HepG2 (cell line): ENCODE results near the gene MAML1. TPM values are rescaled to one million over a fixed set of nuclear protein-coding genes. Genes with fewer than 3 reads are reported as not detected.
A peak's percentile ranks its signal among the peaks of the same experiment; 100 is the strongest.

ENCODE experiments used
- CBX1 ChIP-seq: IDR thresholded peaks from one replicate; pipeline ENCODE4 v1.6.1; 2016; ENCODE audit warnings: antibody characterized with exemption, low read depth
- CCAR2 ChIP-seq: fragments of 200-400 bp; formaldehyde crosslinking; optimal IDR thresholded peaks from 2 replicates; pipeline ENCODE3; 2018; ENCODE audit warnings: low read depth, mild to moderate bottlenecking, low read length, moderate library complexity
- EED ChIP-seq: sonication (generic); formaldehyde crosslinking; IDR thresholded peaks from 2 replicates; pipeline ENCODE4 v1.5.0; 2020; ENCODE audit warnings: mild to moderate bottlenecking, missing genetic modification reagents
- KLF12 ChIP-seq: sonication (generic); formaldehyde crosslinking; IDR thresholded peaks from 2 replicates; pipeline ENCODE4 v1.4.0; 2020; ENCODE audit warnings: missing genetic modification reagents, borderline replicate concordance
- MTF1 ChIP-seq: sonication (generic); formaldehyde crosslinking; IDR thresholded peaks from 2 replicates; pipeline ENCODE4 v1.5.0; 2020; ENCODE audit warnings: missing genetic modification reagents
- RBFOX2 ChIP-seq: fragments of 200-400 bp; formaldehyde crosslinking; IDR thresholded peaks from 2 replicates; pipeline ENCODE4 v1.6.1; 2017; ENCODE audit warnings: low read depth, mild to moderate bottlenecking, low read length
- RXRA ChIP-seq: sonication (generic); formaldehyde crosslinking; IDR thresholded peaks from 2 replicates; pipeline ENCODE4 v1.5.1; 2020; ENCODE audit warnings: missing genetic modification reagents
- SAP130 ChIP-seq: IDR thresholded peaks from 2 replicates; pipeline ENCODE4 v1.6.1; 2016; ENCODE audit warnings: low read depth
- SNAPC2 ChIP-seq: sonication (generic); formaldehyde crosslinking; IDR thresholded peaks from 2 replicates; pipeline ENCODE4 v1.8.1; 2022; ENCODE audit warnings: mild to moderate bottlenecking, missing genetic modification reagents
- SNAPC4 ChIP-seq: sonication (generic); formaldehyde crosslinking; IDR thresholded peaks from 2 replicates; pipeline ENCODE4 v1.4.0; 2020; ENCODE audit warnings: mild to moderate bottlenecking, missing genetic modification reagents
- STAG1 ChIP-seq: sonication (generic); formaldehyde crosslinking; IDR thresholded peaks from 2 replicates; pipeline ENCODE4 v1.4.0; 2020; ENCODE audit warnings: missing genetic modification reagents
- TMF1 ChIP-seq: sonication (generic); formaldehyde crosslinking; IDR thresholded peaks from 2 replicates; pipeline ENCODE4 v1.8.1; 2022; ENCODE audit warnings: low read depth, missing genetic modification reagents
- ZIK1 ChIP-seq: sonication (generic); formaldehyde crosslinking; IDR thresholded peaks from 2 replicates; pipeline ENCODE4 v1.5.0; 2020; ENCODE audit warnings: mild to moderate bottlenecking, low read depth, missing genetic modification reagents, borderline replicate concordance
- ZNF407 ChIP-seq: sonication (generic); formaldehyde crosslinking; IDR thresholded peaks from one replicate; pipeline ENCODE4 v1.5.1; 2020; ENCODE audit warnings: mild to moderate bottlenecking, missing genetic modification reagents; ENCODE audit errors: not compliant biosample characterization
- ZNF564 ChIP-seq: sonication (generic); formaldehyde crosslinking; IDR thresholded peaks from 2 replicates; pipeline ENCODE4 v1.8.1; 2023; ENCODE audit warnings: mild to moderate bottlenecking, missing genetic modification reagents
- ZSCAN21 ChIP-seq: sonication (generic); formaldehyde crosslinking; IDR thresholded peaks from 2 replicates; pipeline ENCODE4 v1.8.0; 2022; ENCODE audit warnings: mild to moderate bottlenecking, missing genetic modification reagents, moderate library complexity, borderline replicate concordance
- polyA plus RNA-seq, 8 experiments: library from polyadenylated mRNA; depleted of rRNA in 3 of 8; stranded (reverse) in 7 of 8; unstranded in 1 of 8; fragments of >200 nt; fragmentation: Illumina TruSeq in 4 of 8; extraction: Trizol in 4 of 8; gene quantifications; 2 replicates each; pipeline versions ENCODE4 v1.2.1 to v1.2.3, GENCODE V29; 2011 to 2016; ENCODE audit warnings: low read depth in 4 of 8, missing spikeins in 1 of 8, mixed read lengths in 1 of 8; ENCODE audit not compliant: insufficient read depth in 1 of 8
- total RNA-seq, 5 experiments: library from RNA; depleted of rRNA; stranded (reverse); fragments of >200 nt; fragmentation: Illumina TruSeq; extraction: Trizol; gene quantifications; 2 replicates each; pipeline ENCODE4 v1.2.3, GENCODE V29; 2016; ENCODE audit warnings: low read depth in 1 of 5

Gene MAML1
- total and polyA plus RNA-seq, 2 of the 13 experiments (the other 11 are each of a cell fraction or from before 2014, with no cell fraction given) = 10.0 to 10.8 TPM

- TF ChIP-seq SNAPC4 (CRISPR knock-in tag) (peak; percentile 43; the same call in 1 of the 2 replicates), TMF1 (0 out of 2 replicates have a peak, but pooled peaks have one; percentile 24), EED (CRISPR knock-in tag) (no peak), MTF1 (no peak), RXRA (CRISPR knock-in tag) (peak; percentile 56), ZNF407 (CRISPR knock-in tag) (no peak), SAP130 (CRISPR knock-in tag) (peak; percentile 55), SNAPC2 (CRISPR knock-in tag) (peak; percentile 53; the same call in 1 of the 2 replicates), ZIK1 (CRISPR knock-in tag) (0 out of 2 replicates have a peak, but pooled peaks have one; percentile 27), RBFOX2 (peak; percentile 89), STAG1 (CRISPR knock-in tag) (peak; percentile 70), KLF12 (CRISPR knock-in tag) (peak; percentile 87; the same call in 1 of the 2 replicates), ZNF564 (CRISPR knock-in tag) (peak; percentile 65; the same call in 1 of the 2 replicates), CCAR2 (peak; percentile 5), CBX1 (no peak), ZSCAN21 (CRISPR knock-in tag) (peak; percentile 65; the same call in 1 of the 2 replicates)
These were observed 63.5 kb downstream of the MAML1 start (continued) for GRCh38 chr5:179795863-179796833.
